Measurements from ENCODE around the gene GAS6.
A peak's percentile ranks its signal among the peaks of the same experiment; 100 is the strongest.

DNA sequence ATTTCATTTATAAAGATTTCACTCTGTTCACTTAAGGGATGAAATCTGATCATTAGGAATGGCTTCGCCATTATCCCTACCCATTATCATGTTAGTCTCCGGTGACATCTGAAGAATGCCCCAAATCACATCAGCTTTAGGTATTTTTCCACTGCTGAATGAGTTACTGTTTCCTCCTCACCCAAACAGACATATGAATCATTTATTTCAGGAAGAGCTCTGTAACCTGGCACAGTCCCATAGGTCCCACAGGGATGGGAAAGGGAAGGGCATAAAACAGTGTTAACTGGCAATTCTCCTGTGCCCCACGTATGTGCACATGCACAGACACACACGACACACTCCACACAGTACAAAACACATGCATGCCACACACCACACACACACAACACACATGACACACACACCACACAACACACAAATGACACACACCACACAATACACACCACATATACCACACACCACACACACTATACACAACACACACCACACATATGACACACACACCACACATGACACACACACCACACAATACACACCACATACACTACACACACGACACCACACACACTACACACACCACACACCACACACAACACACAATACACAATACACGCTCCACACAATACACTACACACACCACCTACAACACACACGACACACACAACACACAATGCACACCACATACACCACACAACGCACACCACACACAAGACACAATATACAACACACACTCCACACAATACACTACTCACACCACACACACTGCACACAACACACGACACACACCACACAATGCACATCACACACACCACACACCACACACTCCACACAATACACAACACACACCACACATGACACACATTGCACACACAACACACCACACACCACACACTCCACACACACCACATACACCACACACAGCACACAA, 89.4 kb downstream of the GAS6 start:
- TF ChIP-seq POLR2A (IDR thresholded peaks at IDR 0.05; ENCODE audit: low read depth, low read length) (no peak), GATA2 (IDR thresholded peaks at IDR 0.05; ENCODE audit: insufficient read depth, insufficient read length, low read depth, low read length) (peak; percentile 57), EZH2 (IDR thresholded peaks at IDR 0.05; ENCODE audit: borderline replicate concordance, low read depth, low read length, severe bottlenecking) (no peak), POLR2AphosphoS5 (IDR thresholded peaks at IDR 0.05; ENCODE audit: insufficient read depth, low read depth, low read length) (peak; percentile 44), JUN (IDR thresholded peaks at IDR 0.05; ENCODE audit: borderline replicate concordance, insufficient read depth, insufficient read length, low read depth) (peak; percentile 84), MYC (IDR thresholded peaks at IDR 0.05; ENCODE audit: low read depth, low read length) (no peak)
- TF ChIP-seq, protein P1, sequence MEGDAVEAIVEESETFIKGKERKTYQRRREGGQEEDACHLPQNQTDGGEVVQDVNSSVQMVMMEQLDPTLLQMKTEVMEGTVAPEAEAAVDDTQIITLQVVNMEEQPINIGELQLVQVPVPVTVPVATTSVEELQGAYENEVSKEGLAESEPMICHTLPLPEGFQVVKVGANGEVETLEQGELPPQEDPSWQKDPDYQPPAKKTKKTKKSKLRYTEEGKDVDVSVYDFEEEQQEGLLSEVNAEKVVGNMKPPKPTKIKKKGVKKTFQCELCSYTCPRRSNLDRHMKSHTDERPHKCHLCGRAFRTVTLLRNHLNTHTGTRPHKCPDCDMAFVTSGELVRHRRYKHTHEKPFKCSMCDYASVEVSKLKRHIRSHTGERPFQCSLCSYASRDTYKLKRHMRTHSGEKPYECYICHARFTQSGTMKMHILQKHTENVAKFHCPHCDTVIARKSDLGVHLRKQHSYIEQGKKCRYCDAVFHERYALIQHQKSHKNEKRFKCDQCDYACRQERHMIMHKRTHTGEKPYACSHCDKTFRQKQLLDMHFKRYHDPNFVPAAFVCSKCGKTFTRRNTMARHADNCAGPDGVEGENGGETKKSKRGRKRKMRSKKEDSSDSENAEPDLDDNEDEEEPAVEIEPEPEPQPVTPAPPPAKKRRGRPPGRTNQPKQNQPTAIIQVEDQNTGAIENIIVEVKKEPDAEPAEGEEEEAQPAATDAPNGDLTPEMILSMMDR (IDR thresholded peaks at IDR 0.05; ENCODE audit: extremely low read depth in 1 of 2, insufficient read depth in 1 of 2, low read depth in 1 of 2, low read length in 2 of 2): no peak
- TF ChIP-seq, protein P2, sequence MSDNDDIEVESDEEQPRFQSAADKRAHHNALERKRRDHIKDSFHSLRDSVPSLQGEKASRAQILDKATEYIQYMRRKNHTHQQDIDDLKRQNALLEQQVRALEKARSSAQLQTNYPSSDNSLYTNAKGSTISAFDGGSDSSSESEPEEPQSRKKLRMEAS (IDR thresholded peaks at IDR 0.05; ENCODE audit: insufficient read depth, insufficient read length): peak; percentile 65

Measured in endothelial cell of umbilical vein (primary cell).